SK-N-SH (cell line): ENCODE data around the gene ROBO3. TPM values are rescaled to one million over a fixed set of nuclear protein-coding genes. Genes with fewer than 3 reads are reported as not detected.

Source experiments
- CTCF ChIA-PET: fragments of 300-600, 350-600 bp; formaldehyde crosslinking; extraction: SDS; loops from one replicate; lab custom pipeline; 2021; lab: Yijun Ruan, JAX
- POLR2A ChIA-PET: fragments of 350-600 bp; sonication (Branson Sonifier 250); formaldehyde crosslinking; extraction: SDS; loops from one replicate; lab custom pipeline; 2020; ENCODE audit warnings: antibody characterized with exemption, inconsistent platforms; lab: Yijun Ruan, JAX
- DNase-seq: peaks from one replicate; pipeline ENCODE4 v3.0.0; 2012
- H2AFZ ChIP-seq: fragments of 200-600 bp; sonication (generic); 2 replicates; pipeline ENCODE4 v1.8.1; 2016; ENCODE audit warnings: antibody characterized with exemption, mild to moderate bottlenecking, low read depth
- H3F3A ChIP-seq: fragments of 200-600 bp; sonication (generic); replicated peaks from 2 replicates; pipeline ENCODE3; 2016; ENCODE audit warnings: antibody characterized with exemption, mild to moderate bottlenecking; ENCODE audit not compliant: insufficient read depth
- H3K27ac ChIP-seq, 2 experiments: fragments of 200-500 bp in 1 of 2; fragments of 200-600 bp in 1 of 2; sonication (Bioruptor generic) in 1 of 2; sonication (generic), shearing (Covaris generic) in 1 of 2; 2 replicates each; pipeline versions ENCODE4 v1.5.1 to v1.6.1; 2014 to 2016; ENCODE audit warnings: low read depth in 2 of 2, inconsistent platforms in 1 of 2, low read length in 1 of 2, mild to moderate bottlenecking in 1 of 2, mixed read lengths in 1 of 2
- H3K27me3 ChIP-seq: fragments of 200-600 bp; sonication (generic), shearing (Covaris generic); 2 replicates; pipeline ENCODE4 v1.6.1; 2016; ENCODE audit warnings: mixed run types; ENCODE audit not compliant: insufficient read depth
- H3K36me3 ChIP-seq, 2 experiments: fragments of 200-500 bp in 1 of 2; fragments of 200-600 bp in 1 of 2; sonication (Bioruptor generic) in 1 of 2; sonication (generic) in 1 of 2; replicated peaks in 1 of 2; 2 replicates each; pipeline versions ENCODE3 to v1.5.1; 2014 to 2016; ENCODE audit warnings: low read length in 1 of 2, mild to moderate bottlenecking in 1 of 2; ENCODE audit not compliant: insufficient read depth in 2 of 2, control insufficient read depth in 1 of 2
- H3K4me1 ChIP-seq, 2 experiments: fragments of 200-500 bp in 1 of 2; fragments of 200-600 bp in 1 of 2; sonication (Bioruptor generic) in 1 of 2; sonication (generic), shearing (Covaris generic) in 1 of 2; 2 replicates each; pipeline versions ENCODE4 v1.5.1 to v1.6.1; 2014 to 2016; ENCODE audit warnings: low read depth in 1 of 2, low read length in 1 of 2, mixed run types in 1 of 2; ENCODE audit not compliant: insufficient read depth in 2 of 2, control insufficient read depth in 1 of 2
- H3K4me2 ChIP-seq: fragments of 200-600 bp; sonication (generic), shearing (Covaris generic); 2 replicates; pipeline ENCODE4 v1.6.1; 2017; ENCODE audit warnings: mixed run types
- H3K4me3 ChIP-seq, 2 experiments: fragments of 200-500 bp in 1 of 2; fragments of 200-600 bp in 1 of 2; sonication (Bioruptor generic) in 1 of 2; sonication (generic), shearing (Covaris generic) in 1 of 2; 2 replicates each; pipeline versions ENCODE4 v1.5.1 to v1.8.1; 2014 to 2016; ENCODE audit warnings: low read depth in 2 of 2, inconsistent platforms in 1 of 2, low read length in 1 of 2, mild to moderate bottlenecking in 1 of 2, mixed read lengths in 1 of 2, moderate library complexity in 1 of 2
- H3K79me2 ChIP-seq: fragments of 200-600 bp; sonication (generic); 2 replicates; pipeline ENCODE4 v1.8.1; 2017; ENCODE audit warnings: mild to moderate bottlenecking; ENCODE audit not compliant: insufficient read depth
- H3K9ac ChIP-seq: fragments of 200-600 bp; sonication (generic); 2 replicates; pipeline ENCODE4 v1.6.1; 2017; ENCODE audit warnings: mixed run types
- H3K9me2 ChIP-seq: fragments of 200-600 bp; sonication (generic); 2 replicates; pipeline ENCODE4 v1.6.1; 2017; ENCODE audit warnings: mixed run types
- H3K9me3 ChIP-seq: fragments of 200-600 bp; sonication (generic); 2 replicates; pipeline ENCODE4 v1.6.1; 2017; ENCODE audit warnings: mixed run types, mild to moderate bottlenecking, moderate library complexity
- H4K20me1 ChIP-seq: fragments of 200-600 bp; sonication (generic); 2 replicates; pipeline ENCODE4 v1.6.1; 2017; ENCODE audit warnings: mild to moderate bottlenecking, mixed run types; ENCODE audit not compliant: insufficient read depth
- CHD2 ChIP-seq: fragments of 150-350 bp; IDR thresholded peaks from 2 replicates; pipeline ENCODE4 v1.6.1; 2018; ENCODE audit warnings: low read length; ENCODE audit not compliant: partially characterized antibody
- EP300 ChIP-seq, 2 experiments: IDR thresholded peaks; 2 replicates each; pipeline versions ENCODE4 v1.4.0 to v1.6.1; 2012; ENCODE audit warnings: borderline replicate concordance in 1 of 2, low read depth in 1 of 2, low read length in 1 of 2
- EZH2phosphoT487 ChIP-seq: fragments of 200-600 bp; sonication (generic); IDR thresholded peaks from 2 replicates; pipeline ENCODE4 v1.6.1; 2017; ENCODE audit warnings: low read depth, mixed run types, mild to moderate bottlenecking, antibody characterized with exemption, moderate library complexity, borderline replicate concordance
- FOSL2 ChIP-seq: IDR thresholded peaks from 2 replicates; pipeline ENCODE4 v1.4.0; 2012; ENCODE audit warnings: low read depth, mild to moderate bottlenecking, moderate library complexity, borderline replicate concordance
- GABPA ChIP-seq: IDR thresholded peaks from 2 replicates; pipeline ENCODE4 v1.4.0; 2012; ENCODE audit warnings: low read depth, mild to moderate bottlenecking
- GATA2 ChIP-seq: sonication (generic); formaldehyde crosslinking; IDR thresholded peaks from 2 replicates; pipeline ENCODE4 v1.5.0; 2020; ENCODE audit warnings: mild to moderate bottlenecking, missing genetic modification reagents
- JUND ChIP-seq: IDR thresholded peaks from 2 replicates; pipeline ENCODE4 v1.4.0; 2012
- MXI1 ChIP-seq: IDR thresholded peaks from 2 replicates; pipeline ENCODE4 v1.6.1; 2012; ENCODE audit warnings: mild to moderate bottlenecking, low read depth, low read length, improper control_type of control experiment
- NFIC ChIP-seq: IDR thresholded peaks from 2 replicates; pipeline ENCODE4 v1.4.0; 2012; ENCODE audit warnings: borderline replicate concordance
- RFX5 ChIP-seq: IDR thresholded peaks from 2 replicates; pipeline ENCODE4 v1.6.1; 2012; ENCODE audit warnings: mild to moderate bottlenecking, improper control_type of control experiment, low read length
- RXRA ChIP-seq: IDR thresholded peaks from 2 replicates; pipeline ENCODE4 v1.4.0; 2012; ENCODE audit warnings: low read depth, mild to moderate bottlenecking, borderline replicate concordance
- SMC3 ChIP-seq: IDR thresholded peaks from 2 replicates; pipeline ENCODE4 v1.6.1; 2012; ENCODE audit warnings: low read depth, low read length, improper control_type of control experiment
- TCF12 ChIP-seq: IDR thresholded peaks from 2 replicates; pipeline ENCODE4 v1.4.0; 2012
- WGBS: methylation state at CpG from one replicate; pipeline ENCODE4 v1.1.6; 2017; ENCODE audit warnings: low lambda C conversion rate; 5-methylcytosine and 5-hydroxymethylcytosine counted together
- polyA plus RNA-seq, 3 experiments: library from polyadenylated mRNA; depleted of rRNA; stranded (reverse); fragments of >200 nt; gene quantifications; 2 replicates each; pipeline ENCODE4 v1.2.3, GENCODE V29; 2012
- TF ChIP-seq, protein P1 (sequence below): fragments of 150-350 bp; IDR thresholded peaks from 2 replicates; pipeline ENCODE4 v1.6.1; 2017; ENCODE audit warnings: antibody characterized with exemption, low read length, low read depth, borderline replicate concordance
- TF ChIP-seq, protein P2 (sequence below): fragments of 200-600 bp; sonication (generic); IDR thresholded peaks from 2 replicates; pipeline ENCODE4 v1.6.1; 2017; ENCODE audit warnings: antibody characterized with exemption, mild to moderate bottlenecking, moderate library complexity
- TF ChIP-seq, protein P3 (sequence below): IDR thresholded peaks from 2 replicates; pipeline ENCODE4 v1.4.0; 2012; ENCODE audit warnings: low read depth, borderline replicate concordance
- TF ChIP-seq, protein P4 (sequence below): fragments of 150-350 bp; IDR thresholded peaks from 2 replicates; pipeline ENCODE4 v1.6.1; 2016; ENCODE audit warnings: mild to moderate bottlenecking, low read depth, low read length

The ROBO3 gene
- polyA plus RNA-seq, 1 of the 3 experiments (the other 2 are of a cell fraction) = 59.8 TPM

DNA sequence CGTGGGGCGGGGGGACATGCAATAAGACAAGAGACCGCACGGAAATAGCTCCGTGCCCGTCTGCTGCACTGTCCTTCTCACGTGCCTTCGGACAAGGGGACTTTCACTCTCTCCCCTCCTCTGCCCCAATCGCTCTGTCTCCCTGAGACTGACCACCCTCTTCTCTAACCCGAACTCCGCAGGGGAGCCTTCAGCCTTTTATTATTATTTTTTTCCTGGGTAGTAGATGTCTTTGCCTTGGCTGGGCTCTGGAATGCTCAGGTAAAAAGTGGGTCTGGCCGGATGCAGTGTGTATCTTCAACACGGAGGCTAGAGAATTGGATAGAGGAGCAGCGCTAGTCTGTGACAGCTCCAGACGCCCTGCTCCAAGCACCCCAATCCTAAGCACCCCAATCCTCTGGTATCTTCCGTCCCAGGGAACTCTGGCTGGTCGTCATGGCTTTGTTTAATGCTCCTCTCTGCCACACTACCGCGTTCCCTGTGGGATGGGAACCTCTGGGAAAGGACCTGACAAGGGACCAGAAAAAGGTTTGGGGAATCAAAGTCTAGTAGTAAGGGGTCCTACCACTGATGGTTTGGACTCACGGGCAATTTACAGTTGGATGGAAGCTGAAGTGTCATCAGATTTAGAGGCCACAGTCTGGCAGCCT lies 25.1 kb upstream of the ROBO3 start (continued):
- no peak for TF ChIP-seq NFIC
- no peak for TF ChIP-seq CHD2
- TF ChIP-seq, protein P1, sequence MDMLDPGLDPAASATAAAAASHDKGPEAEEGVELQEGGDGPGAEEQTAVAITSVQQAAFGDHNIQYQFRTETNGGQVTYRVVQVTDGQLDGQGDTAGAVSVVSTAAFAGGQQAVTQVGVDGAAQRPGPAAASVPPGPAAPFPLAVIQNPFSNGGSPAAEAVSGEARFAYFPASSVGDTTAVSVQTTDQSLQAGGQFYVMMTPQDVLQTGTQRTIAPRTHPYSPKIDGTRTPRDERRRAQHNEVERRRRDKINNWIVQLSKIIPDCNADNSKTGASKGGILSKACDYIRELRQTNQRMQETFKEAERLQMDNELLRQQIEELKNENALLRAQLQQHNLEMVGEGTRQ = no peak
- no peak for TF ChIP-seq MXI1
- no peak for TF ChIP-seq RFX5
- no peak for TF ChIP-seq JUND
- TF ChIP-seq SMC3 = no peak
- no peak for TF ChIP-seq EZH2phosphoT487
- no peak for TF ChIP-seq GABPA
- TF ChIP-seq RXRA = no peak
- TF ChIP-seq GATA2 (CRISPR knock-in tag) = no peak
- no peak for TF ChIP-seq FOSL2
- TF ChIP-seq, protein P2, sequence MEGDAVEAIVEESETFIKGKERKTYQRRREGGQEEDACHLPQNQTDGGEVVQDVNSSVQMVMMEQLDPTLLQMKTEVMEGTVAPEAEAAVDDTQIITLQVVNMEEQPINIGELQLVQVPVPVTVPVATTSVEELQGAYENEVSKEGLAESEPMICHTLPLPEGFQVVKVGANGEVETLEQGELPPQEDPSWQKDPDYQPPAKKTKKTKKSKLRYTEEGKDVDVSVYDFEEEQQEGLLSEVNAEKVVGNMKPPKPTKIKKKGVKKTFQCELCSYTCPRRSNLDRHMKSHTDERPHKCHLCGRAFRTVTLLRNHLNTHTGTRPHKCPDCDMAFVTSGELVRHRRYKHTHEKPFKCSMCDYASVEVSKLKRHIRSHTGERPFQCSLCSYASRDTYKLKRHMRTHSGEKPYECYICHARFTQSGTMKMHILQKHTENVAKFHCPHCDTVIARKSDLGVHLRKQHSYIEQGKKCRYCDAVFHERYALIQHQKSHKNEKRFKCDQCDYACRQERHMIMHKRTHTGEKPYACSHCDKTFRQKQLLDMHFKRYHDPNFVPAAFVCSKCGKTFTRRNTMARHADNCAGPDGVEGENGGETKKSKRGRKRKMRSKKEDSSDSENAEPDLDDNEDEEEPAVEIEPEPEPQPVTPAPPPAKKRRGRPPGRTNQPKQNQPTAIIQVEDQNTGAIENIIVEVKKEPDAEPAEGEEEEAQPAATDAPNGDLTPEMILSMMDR = no peak

DNA sequence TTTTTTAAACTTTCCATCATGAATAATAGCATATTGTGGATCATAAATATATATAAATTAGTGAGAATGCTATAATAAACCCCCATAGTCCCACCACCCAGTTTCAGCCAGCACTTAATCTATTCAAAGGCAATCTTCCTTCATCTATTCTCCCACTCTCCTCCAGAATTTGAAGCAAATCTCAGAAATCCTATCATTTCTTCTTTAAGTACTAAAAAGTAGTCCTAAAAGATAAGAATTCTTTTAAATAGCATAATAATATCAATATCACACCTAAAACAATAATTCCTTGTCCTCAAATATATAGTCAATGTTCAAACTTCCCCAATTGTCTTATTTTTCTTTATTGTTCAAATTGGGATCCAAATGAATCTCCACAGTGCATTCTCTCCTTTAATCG lies 24.6 kb upstream of the ROBO3 start:
- no peak for TF ChIP-seq TCF12
- TF ChIP-seq SMC3 = no peak
- no peak for TF ChIP-seq RFX5
- no peak for TF ChIP-seq EP300 (IDR thresholded peaks at IDR 0.05; ENCODE audit: borderline replicate concordance in 1 of 2, low read depth in 1 of 2, low read length in 1 of 2)
- TF ChIP-seq JUND = no peak
- TF ChIP-seq, protein P3, sequence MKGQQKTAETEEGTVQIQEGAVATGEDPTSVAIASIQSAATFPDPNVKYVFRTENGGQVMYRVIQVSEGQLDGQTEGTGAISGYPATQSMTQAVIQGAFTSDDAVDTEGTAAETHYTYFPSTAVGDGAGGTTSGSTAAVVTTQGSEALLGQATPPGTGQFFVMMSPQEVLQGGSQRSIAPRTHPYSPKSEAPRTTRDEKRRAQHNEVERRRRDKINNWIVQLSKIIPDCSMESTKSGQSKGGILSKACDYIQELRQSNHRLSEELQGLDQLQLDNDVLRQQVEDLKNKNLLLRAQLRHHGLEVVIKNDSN = no peak
- TF ChIP-seq, protein P4, sequence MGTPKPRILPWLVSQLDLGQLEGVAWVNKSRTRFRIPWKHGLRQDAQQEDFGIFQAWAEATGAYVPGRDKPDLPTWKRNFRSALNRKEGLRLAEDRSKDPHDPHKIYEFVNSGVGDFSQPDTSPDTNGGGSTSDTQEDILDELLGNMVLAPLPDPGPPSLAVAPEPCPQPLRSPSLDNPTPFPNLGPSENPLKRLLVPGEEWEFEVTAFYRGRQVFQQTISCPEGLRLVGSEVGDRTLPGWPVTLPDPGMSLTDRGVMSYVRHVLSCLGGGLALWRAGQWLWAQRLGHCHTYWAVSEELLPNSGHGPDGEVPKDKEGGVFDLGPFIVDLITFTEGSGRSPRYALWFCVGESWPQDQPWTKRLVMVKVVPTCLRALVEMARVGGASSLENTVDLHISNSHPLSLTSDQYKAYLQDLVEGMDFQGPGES = no peak
- no peak for TF ChIP-seq EZH2phosphoT487
- TF ChIP-seq, all 33 proteins: peak for 0
- Histone ChIP-seq H3K27me3 (peaks cover 29% of the 10 kb centered on the region; the same call in 1 of the 2 replicates), H3F3A (peaks cover 10% of the 10 kb centered on the region), H3K9me3 (no peaks in the 10 kb centered on the region), H3K79me2 (no peaks in the 10 kb centered on the region), H3K9ac (no peak overlapping the region), H3K4me3 (no peak overlapping the region), H3K4me2 (no peak overlapping the region), H3K9me2 (no peaks in the 10 kb centered on the region), H4K20me1 (no peaks in the 10 kb centered on the region), H3K4me1 (peaks cover 3 to 14% of the 10 kb centered on the region in 2 experiments; a peak in 2 of 4 replicates), H3K27ac (no peak overlapping the region), H2AFZ (no peak overlapping the region), H3K36me3 (no peaks in the 10 kb centered on the region)
- ChIA-PET CTCF (interaction anchor here (6.3 to 17.8 kb wide), 2 partner anchors 28 to 196 kb away, joined by 33 to 220 read pairs; partner anchors contain the start of gene ROBO3), POLR2A (no interaction called here)
- WGBS = 78% methylated on average over 1 of the region's 1 CpG
- DNase-seq = no peak
